H1 (cell line): ENCODE data around the gene RUSF1. TPM values are rescaled to one million over a fixed set of nuclear protein-coding genes. Genes with fewer than 3 reads are reported as not detected.

Experiments used
- CTCF ChIA-PET: fragments of 300-600 bp; sonication (Branson Sonifier 250); formaldehyde crosslinking; loops from one replicate; lab custom pipeline; 2021; ENCODE audit not compliant: partially characterized antibody; lab: Charles Lee
- POLR2A ChIA-PET: fragments of 300-600 bp; sonication (Branson Sonifier 250); formaldehyde crosslinking; loops from one replicate; lab custom pipeline; 2021; ENCODE audit warnings: inconsistent platforms; ENCODE audit not compliant: partially characterized antibody; lab: Charles Lee
- DNase-seq, 2 experiments: peaks; one replicate each; pipeline versions ENCODE4 v3.0.0 to v3.0.0-alpha.2; 2010 to 2022; ENCODE audit warnings: low spot score in 2 of 2, low read depth in 1 of 2, mixed read lengths in 1 of 2
- FAIRE-seq: peaks from 2 replicates; lab custom pipeline; 2011; peaks lifted over from hg19 to GRCh38; lab: Jason Lieb, UNC
- H2AFZ ChIP-seq: 2 replicates; pipeline ENCODE4 v1.8.1; 2012; ENCODE audit warnings: low read length, inconsistent platforms
- H2AK5ac ChIP-seq: 2 replicates; pipeline ENCODE4 v1.6.1; 2013; ENCODE audit warnings: low read depth, low read length
- H2BK120ac ChIP-seq: replicated peaks from 2 replicates; pipeline ENCODE3; 2013; ENCODE audit warnings: low read depth, low read length, inconsistent platforms
- H2BK12ac ChIP-seq: 2 replicates; pipeline ENCODE4 v1.6.1; 2013; ENCODE audit warnings: low read depth, low read length
- H2BK15ac ChIP-seq: 2 replicates; pipeline ENCODE4 v1.6.1; 2013; ENCODE audit warnings: low read length
- H2BK20ac ChIP-seq: 2 replicates; pipeline ENCODE4 v1.6.1; 2013; ENCODE audit warnings: low read length
- H2BK5ac ChIP-seq: 2 replicates; pipeline ENCODE4 v1.6.1; 2013; ENCODE audit warnings: low read depth, low read length
- H3K14ac ChIP-seq: 2 replicates; pipeline ENCODE4 v1.6.1; 2013; ENCODE audit warnings: inconsistent platforms; ENCODE audit not compliant: insufficient read length
- H3K18ac ChIP-seq: 2 replicates; pipeline ENCODE4 v1.6.1; 2013; ENCODE audit warnings: low read length; ENCODE audit errors: extremely low read depth
- H3K23ac ChIP-seq: 2 replicates; pipeline ENCODE4 v1.6.1; 2013; ENCODE audit warnings: inconsistent platforms; ENCODE audit not compliant: insufficient read length
- H3K23me2 ChIP-seq: 2 replicates; pipeline ENCODE4 v1.6.1; 2013; ENCODE audit warnings: low read depth, low read length
- H3K27ac ChIP-seq: 2 replicates; pipeline ENCODE4 v1.6.1; 2011; ENCODE audit warnings: low read depth, low read length, inconsistent platforms
- H3K27me3 ChIP-seq, 4 experiments: replicated peaks in 1 of 4; 1 replicate in 1 of 4; 2 replicates in 3 of 4; pipeline versions ENCODE4 v1.6.1 to v1.8.1; 2011 to 2013; ENCODE audit warnings: low read length in 3 of 4, mild to moderate bottlenecking in 3 of 4, inconsistent platforms in 2 of 4, mixed read lengths in 2 of 4, moderate library complexity in 1 of 4; ENCODE audit not compliant: control insufficient read depth in 3 of 4, insufficient read depth in 3 of 4; ENCODE audit errors: extremely low read depth in 1 of 4
- H3K36me3 ChIP-seq, 4 experiments: 2 replicates each; pipeline versions ENCODE4 v1.6.1 to v1.8.1; 2011 to 2013; ENCODE audit warnings: mild to moderate bottlenecking in 4 of 4, low read length in 3 of 4, moderate library complexity in 2 of 4, control low read depth in 1 of 4, inconsistent platforms in 1 of 4; ENCODE audit not compliant: insufficient read depth in 4 of 4, control insufficient read depth in 2 of 4
- H3K4ac ChIP-seq: replicated peaks from 2 replicates; pipeline ENCODE3; 2013; ENCODE audit warnings: low read length, low read depth, mixed read lengths, inconsistent platforms; ENCODE audit not compliant: insufficient read length
- H3K4me1 ChIP-seq, 4 experiments: replicated peaks in 1 of 4; 1 replicate in 1 of 4; 2 replicates in 3 of 4; pipeline versions ENCODE4 v1.6.1 to v1.8.1; 2011 to 2013; ENCODE audit warnings: low read length in 3 of 4, inconsistent platforms in 2 of 4, mixed read lengths in 1 of 4; ENCODE audit not compliant: insufficient read depth in 4 of 4, control insufficient read depth in 3 of 4
- H3K4me2 ChIP-seq, 2 experiments: 2 replicates each; pipeline versions ENCODE4 v1.6.1 to v1.8.1; 2011 to 2013; ENCODE audit warnings: low read depth in 2 of 2, low read length in 2 of 2, control low read depth in 1 of 2, inconsistent platforms in 1 of 2, mild to moderate bottlenecking in 1 of 2; ENCODE audit not compliant: insufficient read depth in 1 of 2
- H3K4me3 ChIP-seq, 4 experiments: fragments of 200-600, 300-600 bp in 1 of 4; sonication (generic), shearing (Covaris generic), sonication (Bioruptor Twin) in 1 of 4; 2 replicates each; pipeline versions ENCODE4 v1.5.1 to v1.8.1; 2011 to 2016; ENCODE audit warnings: low read length in 4 of 4, low read depth in 3 of 4, control low read depth in 2 of 4, inconsistent platforms in 2 of 4, mild to moderate bottlenecking in 2 of 4, mixed read lengths in 1 of 4, moderate library complexity in 1 of 4; ENCODE audit not compliant: insufficient read depth in 2 of 4; ENCODE audit errors: extremely low read depth in 1 of 4
- H3K56ac ChIP-seq: replicated peaks from 2 replicates; pipeline ENCODE3; 2013; ENCODE audit warnings: low read depth, mild to moderate bottlenecking, mixed read lengths, low read length, inconsistent platforms; ENCODE audit not compliant: insufficient read length
- H3K79me1 ChIP-seq: 2 replicates; pipeline ENCODE4 v1.6.1; 2013; ENCODE audit warnings: low read depth, low read length, control low read depth
- H3K79me2 ChIP-seq, 2 experiments: 2 replicates each; pipeline versions ENCODE4 v1.6.1 to v1.8.1; 2012 to 2013; ENCODE audit warnings: low read length in 2 of 2, mild to moderate bottlenecking in 2 of 2, inconsistent platforms in 1 of 2; ENCODE audit not compliant: insufficient read depth in 2 of 2, control insufficient read depth in 1 of 2
- H3K9ac ChIP-seq, 4 experiments: replicated peaks in 1 of 4; 1 replicate in 1 of 4; 2 replicates in 3 of 4; pipeline versions ENCODE4 v1.6.1 to v1.8.1; 2011 to 2013; ENCODE audit warnings: low read depth in 3 of 4, low read length in 3 of 4, control low read depth in 2 of 4, mild to moderate bottlenecking in 2 of 4, moderate library complexity in 2 of 4, inconsistent platforms in 1 of 4; ENCODE audit errors: extremely low read depth in 1 of 4
- H3K9me3 ChIP-seq, 2 experiments: 2 replicates each; pipeline versions ENCODE4 v1.6.1 to v1.8.1; 2012 to 2013; ENCODE audit warnings: mild to moderate bottlenecking in 2 of 2, moderate library complexity in 2 of 2, control low read depth in 1 of 2, inconsistent platforms in 1 of 2, low read depth in 1 of 2, low read length in 1 of 2, mixed read lengths in 1 of 2; ENCODE audit not compliant: insufficient read depth in 2 of 2
- H4K20me1 ChIP-seq, 2 experiments: replicated peaks in 1 of 2; 2 replicates each; pipeline versions ENCODE3 to v1.8.1; 2011 to 2013; ENCODE audit warnings: inconsistent platforms in 2 of 2, low read length in 2 of 2, mild to moderate bottlenecking in 1 of 2; ENCODE audit not compliant: insufficient read depth in 2 of 2, control insufficient read depth in 1 of 2
- H4K5ac ChIP-seq: 2 replicates; pipeline ENCODE4 v1.6.1; 2013; ENCODE audit warnings: low read length, low read depth, mixed read lengths, inconsistent platforms; ENCODE audit not compliant: insufficient read length
- H4K8ac ChIP-seq: 2 replicates; pipeline ENCODE4 v1.8.0; 2013; ENCODE audit warnings: mild to moderate bottlenecking, moderate library complexity, low read length, inconsistent platforms; ENCODE audit not compliant: insufficient read depth; ENCODE audit errors: extremely low read depth
- H4K91ac ChIP-seq: replicated peaks from 2 replicates; pipeline ENCODE3; 2013; ENCODE audit warnings: low read length, mixed read lengths, inconsistent platforms; ENCODE audit not compliant: insufficient read length
- EP300 ChIP-seq, 2 experiments: IDR thresholded peaks; 1 replicate in 1 of 2; 2 replicates in 1 of 2; pipeline ENCODE4 v1.6.1; 2011 to 2012; ENCODE audit warnings: low read depth in 2 of 2, low read length in 2 of 2, mild to moderate bottlenecking in 2 of 2, borderline replicate concordance in 1 of 2, inconsistent platforms in 1 of 2, moderate library complexity in 1 of 2
- WGBS, 2 experiments: shearing (Covaris generic) in 1 of 2; methylation state at CpG; one replicate each; pipeline versions ENCODE4 v1.1.6 to v1.1.7; 2013 to 2015; ENCODE audit warnings: low lambda C conversion rate in 2 of 2, mixed read lengths in 2 of 2, inconsistent platforms in 1 of 2, low coverage in 1 of 2, missing lambda C conversion rate in 1 of 2; ENCODE audit not compliant: insufficient replicate concordance in 2 of 2, insufficient coverage in 1 of 2, insufficient read length in 1 of 2; ENCODE audit errors: extremely low coverage in 1 of 2, missing lambda C conversion rate in 1 of 2; 5-methylcytosine and 5-hydroxymethylcytosine counted together
- polyA plus RNA-seq, 7 experiments: library from polyadenylated mRNA; depleted of rRNA in 3 of 7; stranded (reverse) in 5 of 7; unstranded in 2 of 7; fragments of >200 nt in 5 of 7; fragments of 200-250 nt in 2 of 7; gene quantifications; 1 replicate in 5 of 7; 2 replicates in 1 of 7; 4 replicates in 1 of 7; pipeline versions ENCODE4 v1.2.1 to v1.2.3, GENCODE V29; 2011 to 2013; ENCODE audit warnings: missing spikeins in 2 of 7, mixed read lengths in 2 of 7
- total RNA-seq: library from RNA; stranded (reverse); fragmentation: NEBNext Ultra II Directional; extraction: Animal tissue kit (Norgen Biotek cat#: 25700); gene quantifications from 2 replicates; pipeline ENCODE4 v1.2.1, GENCODE V29; 2021

The RUSF1 gene
- total and polyA plus RNA-seq, 2 of the 8 experiments (the other 6 are each of a cell fraction or from before 2014, with no cell fraction given): 22.5 to 33.7 TPM

GRCh38 chr16:31532896-31533295 lies 24.7 kb upstream of the RUSF1 start:
- Histone ChIP-seq H2AFZ (no peak overlapping the region), H3K4me1 (peaks cover 5 to 11% (median 7%) of the 10 kb centered on the region in 4 experiments), H4K8ac (no peak overlapping the region), H3K4ac (no peak overlapping the region), H2BK12ac (no peak overlapping the region), H3K23me2 (peaks cover 10% of the 10 kb centered on the region; the same call in 1 of the 2 replicates), H4K91ac (no peak overlapping the region), H2BK15ac (no peak overlapping the region), H3K4me2 (no peak overlapping the region), H3K4me3 (no peak overlapping the region), H3K56ac (no peak overlapping the region), H2BK5ac (no peak overlapping the region), H3K36me3 (no peaks in the 10 kb centered on the region), H4K20me1 (no peaks in the 10 kb centered on the region), H3K9me3 (peaks cover 0 to 8% of the 10 kb centered on the region in 2 experiments; a peak in 2 of 4 replicates), H3K18ac (no peak overlapping the region), H3K27ac (no peak overlapping the region), H2AK5ac (no peak overlapping the region), H4K5ac (no peak overlapping the region), H3K9ac (no peak overlapping the region), H3K79me2 (no peaks in the 10 kb centered on the region), H3K27me3 (peaks cover 5 to 27% (median 23%) of the 10 kb centered on the region in 4 experiments), H2BK120ac (no peak overlapping the region), H3K14ac (no peak overlapping the region), H3K23ac (no peak overlapping the region), H2BK20ac (no peak overlapping the region), H3K79me1 (no peaks in the 10 kb centered on the region)
- CTCF ChIA-PET: no interaction called here
- 73% methylated on average over 4 of the region's 4 CpGs; no CpG with 5 or more reads in 1 of the 2 experiments for WGBS, 2 experiments
- TF ChIP-seq EP300 (IDR thresholded peaks at IDR 0.05; ENCODE audit: borderline replicate concordance in 1 of 2, low read depth in 2 of 2, low read length in 2 of 2): no peak
- DNase-seq (no peak), FAIRE-seq (no peak)
- POLR2A ChIA-PET: no interaction called here
